ENCODE measurements around the gene TSN. TPM values are rescaled to one million over a fixed set of nuclear protein-coding genes. Genes with fewer than 3 reads are reported as not detected.

Gene TSN
- total and polyA plus RNA-seq, 8 donors = 11.0 to 63.5 (median 19.5) TPM

DNA sequence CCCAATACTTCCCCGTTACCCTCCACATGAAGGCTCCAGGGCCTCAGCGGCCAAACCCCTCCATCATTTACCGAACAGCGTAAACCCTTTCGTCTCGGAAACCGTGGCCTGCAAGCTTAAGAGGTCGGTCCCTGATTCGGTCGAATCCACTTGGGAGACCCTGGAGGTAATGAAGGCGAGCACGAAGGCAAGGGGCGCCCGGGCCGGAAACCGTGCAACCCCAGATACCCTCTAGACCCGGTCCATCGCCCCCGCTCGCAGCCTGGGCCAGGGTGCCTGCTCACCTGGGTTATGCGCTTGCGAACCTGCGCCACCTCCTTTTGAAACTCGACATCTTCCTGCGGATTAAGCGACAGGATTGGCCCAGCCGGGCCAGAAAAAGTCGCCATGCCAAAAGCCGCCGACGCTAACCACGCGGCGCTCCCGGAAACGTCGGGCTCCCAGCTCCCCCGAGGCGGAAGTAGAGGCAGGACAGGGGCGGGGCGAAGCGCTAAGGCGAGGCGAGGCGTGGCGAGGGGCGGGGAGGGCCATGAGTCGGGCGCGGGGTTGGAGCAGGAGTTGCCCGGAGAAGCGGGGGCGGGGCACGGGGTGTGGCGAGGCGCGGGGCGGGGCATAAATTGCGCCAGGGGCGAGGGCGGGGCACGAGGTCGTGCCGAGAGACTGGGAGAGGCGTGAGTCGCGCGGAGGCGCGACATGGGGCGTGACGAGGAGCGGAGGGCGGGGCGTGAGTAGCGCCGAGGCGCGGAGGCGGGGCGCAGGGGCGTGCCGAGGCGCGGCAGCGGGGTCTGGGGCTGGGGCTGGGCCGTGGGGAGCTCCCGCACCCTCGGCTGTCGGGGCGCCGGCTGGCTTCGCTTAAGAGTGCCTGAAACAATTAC lies 18.8 kb upstream of the TSN start, which contains the start of gene NIFK:
Gene NIFK (minus strand): TSS at position 414 of the 875 bp plus-strand sequence. CDS start 25 bp downstream, at position 389.
- DNase-seq = peak; percentile 100
- H3K9me3 ChIP-seq = no peaks in the 10 kb centered on the region
- H3K36me3 ChIP-seq = peaks cover 14 to 35% (median 34%) of the 10 kb centered on the region in 4 donors
- H3K27me3 ChIP-seq = no peaks in the 10 kb centered on the region
- 0 to 1% (median 1%) methylated on average over 48 to 93 of the region's 93 CpGs for WGBS, 5 donors
- intact Hi-C loops (cut with DNase I; ENCODE audit: low total_unique reads) = no loop called here
- peak within 1 kb of the TSS; percentile 63 to 97 (median 84) for H3K4me3 ChIP-seq
- TF ChIP-seq POLR2AphosphoS5 (IDR thresholded peaks at IDR 0.05) (peak; percentile 0 to 94 (median 71)), EP300 (IDR thresholded peaks at IDR 0.05) (no peak)
- peaks cover 0 to 31% (median 19%) of the 10 kb centered on the region in 4 donors for H3K4me1 ChIP-seq
- H3K27ac ChIP-seq = peak within 1 kb of the TSS; percentile 69 to 90 (median 84)

DNA sequence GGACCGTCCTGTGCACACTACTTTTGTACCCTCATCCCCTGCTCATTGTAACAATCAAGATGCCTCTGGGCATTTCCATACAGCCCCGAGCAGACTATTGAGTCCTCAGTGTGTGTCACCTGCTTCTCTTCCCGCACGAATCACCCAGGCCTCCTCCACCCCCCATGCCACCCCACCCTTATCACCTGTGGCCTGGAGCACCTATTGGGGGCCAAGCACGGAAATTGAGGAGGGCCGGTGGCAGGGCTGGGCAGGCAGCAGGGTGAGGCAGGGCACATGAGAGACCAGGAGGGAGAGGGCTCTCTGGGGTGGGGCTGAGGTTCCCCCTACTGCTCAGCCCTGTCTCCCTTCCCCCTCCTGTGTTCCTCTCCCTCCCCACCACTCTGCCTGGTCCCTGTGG lies 14.5 kb upstream of the TSN start:
- Histone ChIP-seq H3K9me3 (no peaks in the 10 kb centered on the region), H3K27me3 (no peaks in the 10 kb centered on the region), H3K27ac (no peak overlapping the region), H3K36me3 (no peaks in the 10 kb centered on the region), H3K4me3 (no peak overlapping the region), H3K4me1 (peaks cover 0 to 8% (median 5%) of the 10 kb centered on the region in 4 donors)
- WGBS, 5 donors = 62 to 76% (median 72%) methylated on average over 6 of the region's 6 CpGs
- intact Hi-C loops (cut with DNase I; ENCODE audit: low total_unique reads) = no loop called here
- no peak for DNase-seq
- TF ChIP-seq, protein P1, sequence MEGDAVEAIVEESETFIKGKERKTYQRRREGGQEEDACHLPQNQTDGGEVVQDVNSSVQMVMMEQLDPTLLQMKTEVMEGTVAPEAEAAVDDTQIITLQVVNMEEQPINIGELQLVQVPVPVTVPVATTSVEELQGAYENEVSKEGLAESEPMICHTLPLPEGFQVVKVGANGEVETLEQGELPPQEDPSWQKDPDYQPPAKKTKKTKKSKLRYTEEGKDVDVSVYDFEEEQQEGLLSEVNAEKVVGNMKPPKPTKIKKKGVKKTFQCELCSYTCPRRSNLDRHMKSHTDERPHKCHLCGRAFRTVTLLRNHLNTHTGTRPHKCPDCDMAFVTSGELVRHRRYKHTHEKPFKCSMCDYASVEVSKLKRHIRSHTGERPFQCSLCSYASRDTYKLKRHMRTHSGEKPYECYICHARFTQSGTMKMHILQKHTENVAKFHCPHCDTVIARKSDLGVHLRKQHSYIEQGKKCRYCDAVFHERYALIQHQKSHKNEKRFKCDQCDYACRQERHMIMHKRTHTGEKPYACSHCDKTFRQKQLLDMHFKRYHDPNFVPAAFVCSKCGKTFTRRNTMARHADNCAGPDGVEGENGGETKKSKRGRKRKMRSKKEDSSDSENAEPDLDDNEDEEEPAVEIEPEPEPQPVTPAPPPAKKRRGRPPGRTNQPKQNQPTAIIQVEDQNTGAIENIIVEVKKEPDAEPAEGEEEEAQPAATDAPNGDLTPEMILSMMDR (IDR thresholded peaks at IDR 0.05) = no peak
- TF ChIP-seq POLR2A (IDR thresholded peaks at IDR 0.05) = no peak
- TF ChIP-seq POLR2AphosphoS5 (IDR thresholded peaks at IDR 0.05) = no peak
- no peak for TF ChIP-seq EP300 (IDR thresholded peaks at IDR 0.05)

DNA sequence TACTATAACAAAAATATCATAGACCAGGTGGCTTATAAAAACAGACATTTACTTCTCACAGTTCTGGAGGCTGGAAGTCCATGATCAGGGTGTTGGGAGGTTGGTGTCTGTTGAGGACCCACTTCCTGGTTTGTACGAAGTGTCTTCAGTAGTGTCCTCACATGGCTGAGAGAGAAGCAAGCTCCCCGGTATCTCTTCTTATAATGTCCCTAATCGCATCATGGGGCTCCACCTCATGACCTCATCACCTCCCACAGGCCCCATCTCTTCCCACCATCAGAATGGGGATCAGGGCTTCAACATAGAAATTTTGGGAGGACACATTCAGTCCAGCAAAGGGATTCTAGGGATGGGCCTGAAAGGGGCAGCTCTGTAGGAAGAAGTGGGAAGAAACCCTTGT lies 14.0 kb upstream of the TSN start:
- intact Hi-C loops (cut with DNase I; ENCODE audit: low total_unique reads) = no loop called here
- TF ChIP-seq POLR2AphosphoS5 (IDR thresholded peaks at IDR 0.05) (no peak), EP300 (IDR thresholded peaks at IDR 0.05) (no peak), POLR2A (IDR thresholded peaks at IDR 0.05) (no peak)
- TF ChIP-seq, protein P1 (IDR thresholded peaks at IDR 0.05) = no peak
- Histone ChIP-seq H3K36me3 (no peaks in the 10 kb centered on the region), H3K27me3 (no peaks in the 10 kb centered on the region), H3K9me3 (no peaks in the 10 kb centered on the region), H3K27ac (no peak overlapping the region), H3K4me1 (peaks cover 0 to 7% (median 5%) of the 10 kb centered on the region in 4 donors), H3K4me3 (no peak overlapping the region)
- DNase-seq = no peak
- 82 to 94% (median 89%) methylated on average over 3 of the region's 3 CpGs for WGBS, 5 donors

DNA sequence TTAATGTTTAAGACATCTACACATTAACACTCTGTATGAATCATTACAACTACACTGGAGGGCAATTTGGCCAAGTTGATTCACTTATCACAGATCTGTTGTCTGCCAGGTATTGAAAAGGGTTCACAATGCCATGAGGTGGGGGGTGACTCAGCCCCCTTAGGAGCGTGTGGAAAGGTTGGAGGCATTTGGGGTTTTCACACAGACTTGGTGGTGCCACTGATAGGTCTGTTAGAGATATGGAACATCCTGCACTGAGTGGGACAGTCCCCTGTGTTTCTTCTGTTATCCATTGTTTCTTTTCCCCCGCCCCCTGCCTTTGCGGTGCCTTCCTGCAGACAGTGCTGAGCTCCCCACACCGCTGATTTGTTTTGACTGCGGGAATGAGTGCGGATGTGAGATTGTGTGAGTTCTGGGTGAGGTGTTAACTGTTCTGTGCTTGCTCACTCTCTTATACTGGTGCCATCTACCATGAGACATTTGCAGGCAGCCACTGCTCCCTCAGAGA lies 9.3 kb upstream of the TSN start:
- Histone ChIP-seq H3K4me3 (no peak overlapping the region), H3K27me3 (no peaks in the 10 kb centered on the region), H3K36me3 (no peaks in the 10 kb centered on the region), H3K9me3 (no peaks in the 10 kb centered on the region), H3K27ac (no peak overlapping the region), H3K4me1 (no peaks in the 10 kb centered on the region)
- DNase-seq = no peak
- TF ChIP-seq, protein P1 (IDR thresholded peaks at IDR 0.05) = no peak
- TF ChIP-seq POLR2AphosphoS5 (IDR thresholded peaks at IDR 0.05) = no peak
- intact Hi-C loops (cut with DNase I; ENCODE audit: low total_unique reads) = no loop called here
- WGBS, 5 donors = 42 to 60% (median 52%) methylated on average over 6 of the region's 6 CpGs

Measured in stomach (tissue), 9 donors.